ENCODE data around the gene KLKB1. TPM values are rescaled to one million over a fixed set of nuclear protein-coding genes. Genes with fewer than 3 reads are reported as not detected.

The KLKB1 gene
- total RNA-seq, 1 experiment from 2014 or later, result not detected

DNA sequence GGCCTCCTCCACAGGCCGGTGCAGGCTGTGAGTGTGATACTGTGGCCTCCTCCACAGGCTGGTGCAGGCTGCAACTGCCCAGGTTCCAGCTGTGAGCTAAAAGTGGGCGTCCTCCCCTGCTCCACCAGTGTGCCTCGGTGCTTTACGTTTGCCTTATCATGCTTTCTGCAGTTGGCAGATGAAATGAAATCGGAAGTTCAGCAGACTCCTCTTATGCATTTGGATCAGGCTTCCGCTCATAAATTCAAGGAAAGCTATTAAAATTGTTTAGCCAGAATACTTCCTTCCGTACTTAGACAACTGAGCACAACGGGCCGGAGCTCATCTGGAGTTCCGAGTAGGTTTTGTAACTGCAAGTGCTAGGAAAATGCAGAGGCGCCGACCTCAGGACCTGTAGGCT, 23.9 kb upstream of the KLKB1 start:
- no peak overlapping the region for H3K4me3 ChIP-seq
- no peaks in the 10 kb centered on the region for H3K36me3 ChIP-seq (ENCODE audit: low read depth)
- no peak for DNase-seq
- no TSS peak for BruUV-seq (replicated peaks)
- H3K79me2 ChIP-seq (ENCODE audit: low read depth), result no peaks in the 10 kb centered on the region
- no peaks in the 10 kb centered on the region for H3K9me3 ChIP-seq (ENCODE audit: insufficient read depth, low read depth)
- H3F3A ChIP-seq (ENCODE audit: insufficient read depth, low read depth), result peaks cover 5% of the 10 kb centered on the region; the same call in 1 of the 2 replicates
- CTCF ChIA-PET, result no interaction called here
- no peaks in the 10 kb centered on the region for H4K20me1 ChIP-seq (ENCODE audit: insufficient read depth)
- H3K27ac ChIP-seq, result no peak overlapping the region
- no peak overlapping the region for H3K4me2 ChIP-seq
- no peak overlapping the region for H2AFZ ChIP-seq
- H3K27me3 ChIP-seq (ENCODE audit: insufficient read depth, low read depth), result no peaks in the 10 kb centered on the region
- no peaks in the 10 kb centered on the region for H3K9me2 ChIP-seq (ENCODE audit: insufficient read depth)
- POLR2A ChIA-PET (ENCODE audit: unreplicated experiment), result no interaction called here
- no peak for TF ChIP-seq EZH2 (IDR thresholded peaks at IDR 0.05; ENCODE audit: low read depth)
- TF ChIP-seq, protein P1, sequence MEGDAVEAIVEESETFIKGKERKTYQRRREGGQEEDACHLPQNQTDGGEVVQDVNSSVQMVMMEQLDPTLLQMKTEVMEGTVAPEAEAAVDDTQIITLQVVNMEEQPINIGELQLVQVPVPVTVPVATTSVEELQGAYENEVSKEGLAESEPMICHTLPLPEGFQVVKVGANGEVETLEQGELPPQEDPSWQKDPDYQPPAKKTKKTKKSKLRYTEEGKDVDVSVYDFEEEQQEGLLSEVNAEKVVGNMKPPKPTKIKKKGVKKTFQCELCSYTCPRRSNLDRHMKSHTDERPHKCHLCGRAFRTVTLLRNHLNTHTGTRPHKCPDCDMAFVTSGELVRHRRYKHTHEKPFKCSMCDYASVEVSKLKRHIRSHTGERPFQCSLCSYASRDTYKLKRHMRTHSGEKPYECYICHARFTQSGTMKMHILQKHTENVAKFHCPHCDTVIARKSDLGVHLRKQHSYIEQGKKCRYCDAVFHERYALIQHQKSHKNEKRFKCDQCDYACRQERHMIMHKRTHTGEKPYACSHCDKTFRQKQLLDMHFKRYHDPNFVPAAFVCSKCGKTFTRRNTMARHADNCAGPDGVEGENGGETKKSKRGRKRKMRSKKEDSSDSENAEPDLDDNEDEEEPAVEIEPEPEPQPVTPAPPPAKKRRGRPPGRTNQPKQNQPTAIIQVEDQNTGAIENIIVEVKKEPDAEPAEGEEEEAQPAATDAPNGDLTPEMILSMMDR (conservative IDR thresholded peaks at IDR 0.05), result no peak
- no peaks in the 10 kb centered on the region for H3K4me1 ChIP-seq (replicated peaks; ENCODE audit: insufficient read depth)
- intact Hi-C loops (cut with micrococcal nuclease; ENCODE audit: unreplicated experiment), result no loop called here

DNA sequence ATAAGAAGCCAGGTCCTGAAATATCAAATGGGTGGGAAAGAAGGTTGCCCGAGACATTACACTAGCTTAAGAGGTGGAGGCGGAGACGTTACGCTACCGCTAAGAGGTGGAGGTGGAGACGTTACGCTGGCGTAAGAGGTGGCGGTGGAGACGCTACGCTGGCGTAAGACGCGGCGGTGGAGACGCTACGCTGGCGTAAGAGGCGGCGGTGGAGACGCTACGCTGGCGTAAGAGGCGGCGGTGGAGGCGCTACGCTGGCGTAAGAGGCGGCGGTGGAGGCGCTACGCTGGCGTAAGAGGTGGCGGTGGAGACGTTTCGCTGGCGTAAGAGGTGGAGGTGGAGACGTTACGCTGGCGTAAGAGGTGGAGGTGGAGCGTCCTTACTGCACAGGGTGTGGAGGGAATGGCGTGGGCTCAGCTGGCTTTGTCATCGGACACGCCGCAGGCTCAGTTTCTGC, 23.2 kb upstream of the KLKB1 start:
- DNase-seq, result no peak
- Histone ChIP-seq H3K27ac (no peak overlapping the region), H3K4me3 (no peak overlapping the region), H3K4me1 (replicated peaks; ENCODE audit: insufficient read depth) (no peaks in the 10 kb centered on the region), H3K79me2 (ENCODE audit: low read depth) (no peaks in the 10 kb centered on the region), H3K9me2 (ENCODE audit: insufficient read depth) (no peaks in the 10 kb centered on the region), H3K27me3 (ENCODE audit: insufficient read depth, low read depth) (no peaks in the 10 kb centered on the region), H3K4me2 (no peak overlapping the region), H3K36me3 (ENCODE audit: low read depth) (no peaks in the 10 kb centered on the region), H4K20me1 (ENCODE audit: insufficient read depth) (no peaks in the 10 kb centered on the region), H3F3A (ENCODE audit: insufficient read depth, low read depth) (peaks cover 5% of the 10 kb centered on the region; the same call in 1 of the 2 replicates), H2AFZ (no peak overlapping the region), H3K9me3 (ENCODE audit: insufficient read depth, low read depth) (no peaks in the 10 kb centered on the region)
- no TSS peak for BruUV-seq (replicated peaks)
- TF ChIP-seq EZH2 (IDR thresholded peaks at IDR 0.05; ENCODE audit: low read depth), result no peak
- TF ChIP-seq, protein P1 (conservative IDR thresholded peaks at IDR 0.05), result no peak
- intact Hi-C loops (cut with micrococcal nuclease; ENCODE audit: unreplicated experiment), result no loop called here
- POLR2A ChIA-PET (ENCODE audit: unreplicated experiment), result no interaction called here
- CTCF ChIA-PET, result no interaction called here

DNA sequence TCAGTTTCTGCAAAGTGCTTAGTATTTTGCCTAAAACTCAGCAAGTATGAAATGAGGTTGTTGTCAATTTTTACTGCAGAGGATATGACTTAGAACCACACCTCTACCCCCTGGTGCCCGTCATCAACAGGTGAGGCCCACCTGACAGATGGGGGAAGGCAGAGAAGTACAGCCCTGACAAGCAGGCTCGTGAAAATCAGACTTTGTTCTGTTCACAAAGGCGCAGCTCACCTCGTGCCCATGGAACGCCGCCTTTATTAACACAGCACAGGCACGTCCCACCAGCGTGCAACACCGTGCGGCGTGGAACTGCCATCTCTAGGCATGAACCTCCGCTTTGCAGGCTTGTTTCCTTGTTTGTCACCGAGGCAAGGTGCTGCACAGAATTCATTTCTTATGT, 22.6 kb upstream of the KLKB1 start:
- TF ChIP-seq EZH2 (IDR thresholded peaks at IDR 0.05; ENCODE audit: low read depth), result no peak
- TF ChIP-seq, protein P1 (conservative IDR thresholded peaks at IDR 0.05), result no peak
- BruUV-seq (replicated peaks), result no TSS peak
- Histone ChIP-seq H3K79me2 (ENCODE audit: low read depth) (no peaks in the 10 kb centered on the region), H3F3A (ENCODE audit: insufficient read depth, low read depth) (peaks cover 5% of the 10 kb centered on the region; the same call in 1 of the 2 replicates), H3K4me1 (replicated peaks; ENCODE audit: insufficient read depth) (no peaks in the 10 kb centered on the region), H3K9me2 (ENCODE audit: insufficient read depth) (no peaks in the 10 kb centered on the region), H3K36me3 (ENCODE audit: low read depth) (no peaks in the 10 kb centered on the region), H3K9me3 (ENCODE audit: insufficient read depth, low read depth) (no peaks in the 10 kb centered on the region), H2AFZ (no peak overlapping the region), H4K20me1 (ENCODE audit: insufficient read depth) (no peaks in the 10 kb centered on the region), H3K27me3 (ENCODE audit: insufficient read depth, low read depth) (no peaks in the 10 kb centered on the region), H3K4me2 (no peak overlapping the region), H3K4me3 (no peak overlapping the region), H3K27ac (no peak overlapping the region)
- ChIA-PET POLR2A (ENCODE audit: unreplicated experiment) (no interaction called here), CTCF (no interaction called here)
- DNase-seq, result no peak
- intact Hi-C loops (cut with micrococcal nuclease; ENCODE audit: unreplicated experiment), result no loop called here

All from PC-9 (cell line).